ENCODE measurements around the gene PRKN.

PRKN gene

DNA sequence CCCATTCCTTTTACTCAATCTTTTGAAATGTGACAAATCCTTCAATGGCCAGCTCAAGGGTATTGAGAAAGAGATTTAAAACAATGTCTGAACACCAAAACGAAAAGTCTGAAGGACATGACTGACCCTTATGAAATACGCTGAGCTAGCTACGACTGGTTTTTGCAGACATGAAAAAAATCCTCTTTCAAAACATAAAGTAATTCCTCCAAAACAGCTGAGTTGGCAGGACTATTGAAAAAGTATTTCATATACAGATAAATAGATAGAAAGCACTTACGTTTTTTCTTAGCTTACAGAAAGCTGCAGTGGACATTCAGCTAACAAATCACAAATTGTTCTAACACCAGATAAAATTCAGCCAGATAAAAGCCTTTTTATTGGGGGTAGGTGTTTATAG lies 751.0 kb downstream of the PRKN start:
- no peak for TF ChIP-seq POLR2A (IDR thresholded peaks at IDR 0.05; ENCODE audit: low read depth, low read length)
- no peak for FAIRE-seq
- DNase-seq (ENCODE audit: insufficient read length, low spot score), result no peak

DNA sequence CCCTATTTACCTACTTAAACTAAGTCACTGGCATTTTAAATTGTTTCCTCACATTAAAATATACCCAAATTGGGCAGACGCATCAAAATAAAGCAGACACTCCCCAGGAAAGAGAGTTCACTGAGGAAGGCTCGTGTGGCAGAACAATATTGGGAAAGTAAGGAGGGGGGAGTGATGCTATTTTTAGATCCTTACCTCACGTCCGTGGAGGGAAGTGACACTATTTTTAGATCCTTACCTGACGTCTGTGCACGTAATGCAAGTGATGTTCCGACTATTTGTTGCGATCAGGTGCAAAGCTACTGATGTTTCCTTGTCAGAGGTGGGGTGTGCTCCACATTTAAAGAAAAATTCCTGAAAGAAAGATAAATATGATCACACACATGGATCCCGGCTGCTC lies 754.5 kb downstream of the PRKN start:
- TF ChIP-seq POLR2A (IDR thresholded peaks at IDR 0.05; ENCODE audit: low read depth, low read length), result no peak
- FAIRE-seq (no peak), DNase-seq (ENCODE audit: insufficient read length, low spot score) (no peak)

DNA sequence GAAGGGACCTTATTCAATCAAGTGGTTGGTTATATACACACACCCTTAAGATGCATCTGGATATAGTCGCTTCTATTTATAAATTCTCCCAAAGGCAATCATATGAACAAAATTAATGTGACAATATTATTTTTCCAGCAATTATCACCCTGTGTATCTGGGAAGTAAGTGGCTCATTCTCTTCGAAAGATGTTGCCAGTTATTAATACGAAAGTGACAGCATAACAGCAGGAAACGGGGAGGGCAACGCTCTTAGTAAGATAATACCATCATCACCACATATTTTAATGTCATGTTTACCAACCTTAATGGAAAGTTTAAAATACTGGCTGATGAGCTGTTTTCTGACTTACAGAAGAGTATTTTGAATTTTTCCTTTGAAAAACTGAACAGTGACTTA lies 756.5 kb downstream of the PRKN start:
- DNase-seq (ENCODE audit: insufficient read length, low spot score) (no peak), FAIRE-seq (no peak)
- no peak for TF ChIP-seq POLR2A (IDR thresholded peaks at IDR 0.05; ENCODE audit: low read depth, low read length)

DNA sequence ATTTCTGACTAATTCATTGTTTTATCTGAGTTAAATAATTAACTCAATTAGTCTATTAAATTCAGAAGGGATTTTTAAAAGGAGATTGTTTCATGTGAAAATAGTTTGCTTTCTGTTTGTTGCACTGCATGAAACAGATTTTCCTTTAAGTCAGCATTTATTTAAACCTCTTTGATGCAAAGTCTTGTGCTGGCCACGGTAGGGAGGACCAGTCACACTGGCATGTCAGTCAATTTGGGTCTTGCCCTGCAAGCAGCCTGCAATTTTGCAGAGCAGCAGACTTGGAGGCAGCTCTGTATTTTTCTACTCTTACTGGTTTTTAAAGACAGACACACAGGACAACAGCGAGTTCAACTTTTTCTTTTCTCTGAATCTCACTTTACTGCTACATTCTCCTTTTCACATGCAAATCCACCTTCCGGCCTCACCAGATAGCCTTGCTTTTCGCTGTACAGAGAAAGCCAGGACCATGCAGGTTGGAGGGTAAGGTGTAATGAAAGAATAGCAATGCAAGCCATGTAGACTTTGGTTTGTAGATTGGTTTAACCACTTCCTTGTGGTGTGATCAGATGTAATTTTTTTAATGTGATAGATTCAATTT lies 763.8 kb downstream of the PRKN start:
- TF ChIP-seq POLR2A (IDR thresholded peaks at IDR 0.05; ENCODE audit: low read depth, low read length), result no peak
- DNase-seq (ENCODE audit: insufficient read length, low spot score), result no peak
- FAIRE-seq, result no peak

DNA sequence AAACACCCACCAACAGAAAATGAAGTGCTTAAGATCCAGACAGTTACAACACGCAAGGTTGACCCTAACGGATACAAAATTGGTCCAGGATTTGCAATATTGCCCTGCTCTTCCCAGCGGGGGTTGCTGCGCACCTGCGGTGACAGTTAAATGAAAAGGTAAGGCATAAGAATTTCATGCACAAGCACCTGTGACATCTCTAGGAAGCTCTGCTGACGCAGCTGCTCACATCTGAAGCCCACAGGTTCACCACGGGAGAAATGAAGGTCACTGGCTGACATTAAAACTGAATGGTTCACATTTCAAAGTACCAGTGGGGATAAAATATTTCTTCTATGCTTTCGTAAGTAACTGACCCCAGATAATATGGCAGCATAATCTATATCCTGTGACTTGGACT lies 764.4 kb downstream of the PRKN start:
- no peak for TF ChIP-seq POLR2A (IDR thresholded peaks at IDR 0.05; ENCODE audit: low read depth, low read length)
- no peak for FAIRE-seq
- DNase-seq (ENCODE audit: insufficient read length, low spot score), result no peak

DNA sequence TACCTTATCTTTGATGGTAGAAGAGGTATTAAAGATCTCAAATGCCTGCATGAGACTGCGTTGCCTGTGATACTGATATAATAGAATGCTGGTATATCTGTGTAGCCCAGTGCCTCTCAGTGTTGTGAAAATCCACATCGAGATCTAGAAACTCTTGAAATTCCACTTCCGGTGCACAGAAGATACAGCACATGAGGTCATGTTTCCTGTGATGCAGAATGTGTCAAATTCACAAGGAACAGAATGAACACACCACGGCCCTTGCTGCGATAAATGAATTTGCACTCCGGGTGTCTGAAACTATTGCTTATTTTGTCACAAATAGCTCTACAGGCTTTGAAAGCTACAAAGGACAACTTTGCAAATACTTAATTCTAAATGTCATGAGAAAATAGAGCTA lies 765.8 kb downstream of the PRKN start:
- DNase-seq (ENCODE audit: insufficient read length, low spot score) (no peak), FAIRE-seq (no peak)
- no peak for TF ChIP-seq POLR2A (IDR thresholded peaks at IDR 0.05; ENCODE audit: low read depth, low read length)

DNA sequence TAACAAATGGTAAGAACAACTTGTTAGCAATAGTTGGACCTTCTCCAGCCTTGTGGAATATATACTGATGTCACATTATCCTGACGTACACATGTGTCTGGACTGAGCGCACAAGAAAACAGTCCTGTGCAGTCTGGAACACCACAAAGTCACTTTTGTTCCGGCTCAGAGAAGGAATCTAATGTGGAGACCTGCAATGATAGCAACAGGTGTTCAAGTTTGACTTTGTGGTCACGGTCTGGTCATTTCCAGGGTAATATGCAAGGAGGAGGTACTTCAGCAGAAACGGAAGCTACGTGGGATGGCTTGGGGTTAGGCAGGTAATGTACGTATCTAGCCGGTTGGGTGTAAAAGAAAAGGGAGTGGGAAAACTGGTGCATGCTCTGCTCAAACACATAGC lies 766.5 kb downstream of the PRKN start:
- FAIRE-seq, result no peak
- DNase-seq (ENCODE audit: insufficient read length, low spot score), result no peak
- no peak for TF ChIP-seq POLR2A (IDR thresholded peaks at IDR 0.05; ENCODE audit: low read depth, low read length)

DNA sequence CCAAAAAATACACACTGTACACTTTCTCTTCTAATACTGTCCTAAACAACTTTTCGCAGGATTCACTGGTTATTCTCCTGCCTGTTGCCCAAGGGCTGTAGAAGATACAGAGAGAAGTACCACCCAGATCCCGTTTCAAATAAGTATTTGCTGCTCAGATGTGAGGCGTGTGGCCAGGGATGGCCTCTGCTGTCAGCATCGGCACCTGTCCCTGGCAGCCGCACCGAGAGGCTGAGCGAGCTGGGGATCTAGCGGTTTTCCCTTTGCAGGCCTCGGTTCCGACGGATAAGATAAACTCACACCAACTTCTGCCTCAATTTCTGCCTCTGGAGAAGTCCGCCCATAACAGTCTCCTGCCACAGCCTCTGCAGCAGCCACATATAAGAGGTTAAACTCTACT lies 768.5 kb downstream of the PRKN start:
- no peak for DNase-seq (ENCODE audit: insufficient read length, low spot score)
- no peak for TF ChIP-seq POLR2A (IDR thresholded peaks at IDR 0.05; ENCODE audit: low read depth, low read length)
- FAIRE-seq, result no peak

DNA sequence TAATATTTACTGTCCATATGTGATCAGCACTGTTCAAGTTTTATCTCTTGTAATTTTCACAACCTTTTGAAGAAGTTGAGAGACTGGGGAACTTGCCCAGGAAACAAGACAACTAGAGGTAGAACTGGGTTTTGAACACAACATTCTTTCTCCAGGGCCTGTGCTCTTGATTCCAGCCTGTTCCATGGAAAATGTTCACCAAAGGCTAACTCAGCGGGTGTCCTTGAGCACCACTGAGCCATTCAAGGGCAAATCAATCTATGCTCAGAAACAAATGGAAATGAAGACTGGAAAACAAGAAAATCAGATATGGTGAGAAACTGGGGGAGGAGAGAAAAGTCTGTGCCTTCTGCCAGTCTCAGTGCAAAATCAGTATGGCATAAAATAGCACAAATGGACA lies 771.5 kb downstream of the PRKN start:
- DNase-seq (ENCODE audit: insufficient read length, low spot score), result no peak
- no peak for TF ChIP-seq POLR2A (IDR thresholded peaks at IDR 0.05; ENCODE audit: low read depth, low read length)
- FAIRE-seq, result no peak

DNA sequence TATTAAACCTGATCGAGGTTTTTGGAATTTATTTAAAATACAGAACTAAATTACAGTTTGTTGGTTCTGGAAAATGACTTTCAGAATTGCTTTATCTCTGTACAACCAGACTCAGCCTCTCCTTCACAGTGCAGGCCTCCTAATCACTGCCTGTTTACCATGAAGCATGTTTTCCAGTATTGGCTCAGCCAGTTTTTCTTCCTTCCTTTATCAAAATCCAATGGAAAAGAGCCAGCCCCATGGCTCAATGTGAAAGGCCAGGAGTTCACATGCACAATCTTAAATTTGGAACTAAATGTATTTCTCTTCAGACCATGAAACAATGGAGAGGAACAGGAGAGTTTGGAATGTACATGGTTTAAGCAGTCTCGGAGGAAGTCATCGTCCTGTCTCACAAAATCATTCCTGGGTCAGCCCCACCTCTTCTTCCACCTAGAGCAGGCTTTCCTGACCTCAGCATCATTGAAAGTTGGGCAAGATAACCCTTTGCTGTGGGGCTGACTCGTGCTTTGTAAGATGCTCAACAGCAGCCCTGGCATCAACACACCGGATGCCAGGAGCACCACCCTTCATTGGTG lies 772.8 kb downstream of the PRKN start:
- DNase-seq (ENCODE audit: insufficient read length, low spot score), result no peak
- FAIRE-seq, result no peak
- TF ChIP-seq POLR2A (IDR thresholded peaks at IDR 0.05; ENCODE audit: low read depth, low read length), result no peak

DNA sequence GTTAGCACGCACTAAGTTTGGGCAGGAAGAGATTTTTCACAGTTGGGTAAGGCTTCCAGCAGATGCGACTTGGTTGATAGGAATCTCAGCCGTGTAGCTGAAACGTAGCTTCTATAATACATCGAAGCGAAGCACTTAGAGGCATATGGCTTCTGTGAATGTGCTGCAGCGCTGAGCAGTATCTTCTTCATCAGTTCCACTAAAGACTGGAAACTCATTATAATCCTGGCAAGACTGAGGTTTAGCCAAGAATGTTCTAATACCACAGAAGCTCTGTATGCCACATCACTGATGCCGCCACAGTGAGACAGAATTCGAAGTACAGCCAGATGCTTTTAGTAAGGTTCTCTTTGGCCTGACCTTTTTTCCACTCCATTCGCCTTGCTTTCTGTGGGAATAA lies 773.5 kb downstream of the PRKN start:
- DNase-seq (ENCODE audit: insufficient read length, low spot score) (no peak), FAIRE-seq (no peak)
- TF ChIP-seq POLR2A (IDR thresholded peaks at IDR 0.05; ENCODE audit: low read depth, low read length), result no peak

DNA sequence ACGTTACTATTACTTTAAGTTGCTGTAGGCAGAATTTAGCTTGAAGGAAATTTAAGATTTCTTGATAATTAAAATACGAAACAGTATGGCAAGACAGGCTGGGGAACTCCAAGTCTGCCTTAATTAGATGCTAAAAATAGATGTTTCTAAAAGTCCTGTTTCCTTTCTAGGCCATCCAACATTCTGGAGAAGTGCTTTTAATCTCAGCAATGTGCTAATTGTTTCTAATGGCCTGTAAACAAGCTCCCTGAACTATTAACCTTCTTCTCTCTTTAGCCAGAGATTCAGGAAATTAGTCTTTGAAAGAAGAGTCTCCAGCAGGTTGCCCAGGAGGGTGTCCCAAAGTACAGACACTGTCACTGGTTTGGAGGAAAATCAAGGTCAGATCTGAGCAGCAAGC lies 776.4 kb downstream of the PRKN start:
- no peak for DNase-seq (ENCODE audit: insufficient read length, low spot score)
- no peak for FAIRE-seq
- TF ChIP-seq POLR2A (IDR thresholded peaks at IDR 0.05; ENCODE audit: low read depth, low read length), result no peak

DNA sequence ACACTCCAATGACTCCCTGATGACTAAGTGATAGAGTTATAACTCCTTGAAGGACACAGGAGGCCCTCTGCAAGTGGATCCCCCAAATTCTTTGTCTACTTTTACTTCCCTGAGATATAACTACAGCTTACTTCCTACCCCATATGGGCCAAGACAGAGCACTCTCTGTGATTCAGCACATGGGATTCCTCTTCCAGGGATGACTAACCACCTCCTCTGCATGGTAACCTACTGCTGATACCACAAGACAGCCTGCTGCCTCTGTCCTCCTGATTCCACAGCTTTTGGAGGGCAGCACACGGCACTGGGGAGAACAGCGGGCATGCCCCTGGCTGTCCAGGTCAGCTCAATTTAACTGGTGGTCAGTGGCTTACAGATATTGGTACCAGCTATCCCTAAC lies 778.0 kb downstream of the PRKN start:
- TF ChIP-seq POLR2A (IDR thresholded peaks at IDR 0.05; ENCODE audit: low read depth, low read length), result no peak
- peak; percentile 12 for DNase-seq (ENCODE audit: insufficient read length, low spot score)
- FAIRE-seq, result no peak

DNA sequence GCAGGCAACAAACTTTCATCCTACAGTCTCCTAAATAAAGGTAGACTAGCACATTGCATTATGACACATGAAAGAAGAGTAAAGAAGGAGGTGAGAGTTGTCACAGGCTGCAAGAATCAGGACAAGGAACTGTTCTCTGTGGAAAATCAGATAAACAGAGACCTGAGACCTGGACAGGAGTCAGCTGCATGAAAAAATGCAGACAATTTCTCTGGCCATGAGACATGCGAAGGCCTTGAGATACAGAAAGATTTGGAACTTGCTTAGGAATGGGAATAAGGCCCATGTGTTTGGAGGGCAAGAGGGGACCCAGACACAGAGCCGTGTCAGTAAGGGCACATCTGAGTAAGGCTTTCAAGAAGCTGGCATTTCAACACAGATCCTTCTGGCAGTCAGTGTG lies 779.1 kb downstream of the PRKN start:
- DNase-seq (ENCODE audit: insufficient read length, low spot score), result no peak
- no peak for TF ChIP-seq POLR2A (IDR thresholded peaks at IDR 0.05; ENCODE audit: low read depth, low read length)
- no peak for FAIRE-seq

DNA sequence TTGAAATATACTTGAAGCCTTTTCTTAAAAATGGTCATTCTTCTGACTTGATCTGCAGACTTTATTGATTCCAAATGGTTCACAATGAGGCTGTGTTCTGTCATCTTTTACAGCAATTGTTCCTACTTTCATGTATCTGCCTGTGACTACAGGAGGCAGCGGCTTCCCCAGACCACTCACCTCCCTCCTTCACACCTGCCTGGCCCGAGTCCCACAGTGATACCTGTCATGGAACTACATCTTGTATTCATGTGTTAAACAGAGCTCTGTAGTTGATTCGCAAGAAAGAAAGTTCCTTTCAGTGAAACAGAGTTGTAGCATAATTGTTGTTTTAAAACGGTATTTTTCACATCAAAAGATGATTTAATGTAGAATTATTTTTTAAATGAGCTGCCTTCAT lies 780.2 kb downstream of the PRKN start:
- FAIRE-seq (no peak), DNase-seq (ENCODE audit: insufficient read length, low spot score) (no peak)
- TF ChIP-seq POLR2A (IDR thresholded peaks at IDR 0.05; ENCODE audit: low read depth, low read length), result no peak

DNA sequence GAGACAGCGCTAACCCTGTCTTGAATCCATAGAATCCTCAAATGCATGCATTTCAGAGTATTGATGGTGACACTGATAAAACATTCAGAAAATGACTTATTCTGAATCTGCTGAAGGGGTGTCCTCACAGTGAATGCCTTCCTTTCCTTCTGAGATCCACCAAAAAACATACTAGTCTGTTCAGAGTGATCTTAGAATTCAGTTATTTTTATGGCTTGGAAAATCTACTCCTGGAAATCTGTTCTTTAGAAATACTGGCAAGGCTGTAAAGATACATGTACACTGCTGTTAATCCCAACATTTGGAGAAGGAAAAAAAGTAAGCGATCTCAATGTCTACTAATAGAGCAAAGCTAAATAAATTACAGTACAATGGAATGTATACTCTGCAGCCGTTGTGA lies 781.1 kb downstream of the PRKN start:
- DNase-seq (ENCODE audit: insufficient read length, low spot score), result no peak
- TF ChIP-seq POLR2A (IDR thresholded peaks at IDR 0.05; ENCODE audit: low read depth, low read length), result no peak
- no peak for FAIRE-seq
